Measurements from ENCODE around the gene MISFA. TPM values are rescaled to one million over a fixed set of nuclear protein-coding genes. Genes with fewer than 3 reads are reported as not detected.
A peak's percentile ranks its signal among the peaks of the same experiment; 100 is the strongest.
"Not testable (repeated sequence)": the region's sequence is repeated elsewhere in the genome, so short reads cannot be mapped to it uniquely, and the experiment has no call there.

The MISFA gene
- total RNA-seq, 1 donor from 2014 or later, result 6.4 TPM

DNA sequence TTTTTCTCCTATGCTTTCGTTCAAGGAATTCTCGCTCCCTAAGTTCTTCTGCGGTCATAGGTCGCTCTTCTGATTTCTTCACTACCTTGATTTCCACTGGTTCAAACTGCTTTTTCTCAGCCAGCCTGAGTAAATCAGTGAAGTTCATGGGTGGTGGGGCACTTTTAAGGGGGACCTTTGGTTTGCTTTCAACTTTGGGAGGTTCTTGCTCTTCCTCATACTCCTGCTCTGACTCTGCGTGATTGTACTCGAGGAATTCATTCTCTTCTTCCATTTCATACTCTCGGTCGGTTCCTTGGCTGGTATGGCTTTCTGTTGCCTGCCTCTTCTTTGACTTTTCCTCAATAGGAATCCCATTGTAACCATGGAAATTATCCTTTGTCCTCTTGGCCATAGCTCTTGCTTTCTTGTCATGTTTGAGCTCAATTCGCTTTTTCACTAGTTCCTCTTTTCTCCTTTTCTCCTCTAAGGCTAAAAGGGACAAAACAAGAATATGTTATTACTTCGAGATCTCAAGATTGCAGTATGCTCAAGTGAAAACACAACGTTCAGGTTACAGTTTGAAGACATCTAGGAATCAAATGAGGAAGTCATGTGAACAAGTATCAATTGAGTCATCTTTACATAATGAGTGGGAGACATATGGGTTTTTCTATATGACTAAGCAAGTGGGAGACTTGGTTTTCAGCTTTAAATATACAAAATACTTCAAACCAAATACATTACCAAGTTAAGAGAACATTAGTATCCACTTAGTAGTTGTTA is 16.2 kb downstream of the MISFA start:
- no peak for DNase-seq (ENCODE audit: low spot score)
- intact Hi-C loops (cut with DNase I), result no loop called here

GRCh38 chr11:18617688-18618341 is 18.2 kb downstream of the MISFA start:
- no peak for DNase-seq (ENCODE audit: low spot score)
- intact Hi-C loops (cut with DNase I), result no loop called here

DNA sequence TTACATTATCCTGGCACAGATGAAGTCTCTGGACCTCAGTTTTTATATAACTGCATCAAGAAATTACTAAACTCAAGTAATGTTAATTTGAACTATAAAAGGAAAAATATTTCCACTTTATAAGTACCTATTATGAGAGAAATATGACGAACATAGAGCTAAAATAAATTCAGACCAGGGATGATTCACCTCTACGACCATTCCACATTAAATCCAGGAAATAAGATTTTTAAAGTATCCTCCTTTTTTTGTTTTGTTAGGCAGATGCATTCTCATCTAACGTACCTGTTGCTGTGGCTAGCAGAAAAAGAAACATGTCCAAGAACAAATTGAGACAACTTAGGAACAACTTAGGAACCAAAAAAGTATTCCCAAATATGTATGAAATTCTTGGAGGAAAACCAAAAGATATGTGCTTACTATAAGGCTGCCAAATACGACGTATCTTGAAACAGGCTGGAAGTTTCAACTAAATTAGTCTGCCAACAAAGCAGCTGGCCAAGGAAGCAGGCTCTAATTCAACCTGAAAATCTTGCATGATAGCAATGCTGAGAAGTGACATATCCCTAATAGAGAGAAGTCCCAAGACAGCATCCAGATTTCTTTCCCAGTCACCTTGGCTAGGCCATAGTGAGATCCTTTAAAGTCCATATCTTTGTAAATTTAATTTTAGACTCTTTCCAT is 18.9 kb downstream of the MISFA start:
- no peak for DNase-seq (ENCODE audit: low spot score)
- intact Hi-C loops (cut with DNase I), result no loop called here

GRCh38 chr11:18623707-18624106 is 24.1 kb downstream of the MISFA start:
- intact Hi-C loops (cut with DNase I), result no loop called here

DNA sequence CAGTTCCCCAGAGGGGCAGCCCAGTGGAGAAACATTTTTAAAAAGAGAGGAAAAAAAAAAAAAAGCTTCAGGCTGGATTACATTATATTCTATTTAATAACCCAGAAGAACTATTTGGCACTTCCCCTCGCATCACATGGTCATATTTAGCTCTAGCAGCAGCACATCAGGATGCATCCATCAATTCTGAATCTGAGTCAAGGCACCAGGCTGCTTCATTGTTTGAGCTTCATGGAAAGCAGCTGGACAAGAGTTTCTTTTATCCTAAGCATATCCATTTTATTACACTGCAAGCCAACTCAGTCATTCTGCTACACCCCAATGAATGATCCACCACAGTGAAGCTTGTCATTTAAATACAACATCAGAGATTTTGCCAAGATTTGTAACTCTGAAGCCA is 24.6 kb downstream of the MISFA start:
- no peak for DNase-seq (ENCODE audit: low spot score)
- intact Hi-C loops (cut with DNase I), result no loop called here

More at GRCh38 chr11:18623707-18624106, 24.1 kb downstream of the MISFA start:
- DNase-seq (ENCODE audit: low spot score), result no peak

GRCh38 chr11:18632841-18633240 is 33.3 kb downstream of the MISFA start:
- intact Hi-C loops (cut with DNase I), result loop anchor here (10.0 kb wide), 1 partner anchor 108 kb away; the partner anchor contains the start of gene TSG101
- no peak for DNase-seq (ENCODE audit: low spot score)

GRCh38 chr11:18633256-18634139 is 33.9 kb downstream of the MISFA start:
- intact Hi-C loops (cut with DNase I), result loop anchor here (1.0 to 10.0 kb wide), 4 partner anchors 45 to 311 kb away; partner anchors contain the start of genes GTF2H1, HPS5, TMEM86A and TSG101
- DNase-seq (ENCODE audit: low spot score), result no peak

DNA sequence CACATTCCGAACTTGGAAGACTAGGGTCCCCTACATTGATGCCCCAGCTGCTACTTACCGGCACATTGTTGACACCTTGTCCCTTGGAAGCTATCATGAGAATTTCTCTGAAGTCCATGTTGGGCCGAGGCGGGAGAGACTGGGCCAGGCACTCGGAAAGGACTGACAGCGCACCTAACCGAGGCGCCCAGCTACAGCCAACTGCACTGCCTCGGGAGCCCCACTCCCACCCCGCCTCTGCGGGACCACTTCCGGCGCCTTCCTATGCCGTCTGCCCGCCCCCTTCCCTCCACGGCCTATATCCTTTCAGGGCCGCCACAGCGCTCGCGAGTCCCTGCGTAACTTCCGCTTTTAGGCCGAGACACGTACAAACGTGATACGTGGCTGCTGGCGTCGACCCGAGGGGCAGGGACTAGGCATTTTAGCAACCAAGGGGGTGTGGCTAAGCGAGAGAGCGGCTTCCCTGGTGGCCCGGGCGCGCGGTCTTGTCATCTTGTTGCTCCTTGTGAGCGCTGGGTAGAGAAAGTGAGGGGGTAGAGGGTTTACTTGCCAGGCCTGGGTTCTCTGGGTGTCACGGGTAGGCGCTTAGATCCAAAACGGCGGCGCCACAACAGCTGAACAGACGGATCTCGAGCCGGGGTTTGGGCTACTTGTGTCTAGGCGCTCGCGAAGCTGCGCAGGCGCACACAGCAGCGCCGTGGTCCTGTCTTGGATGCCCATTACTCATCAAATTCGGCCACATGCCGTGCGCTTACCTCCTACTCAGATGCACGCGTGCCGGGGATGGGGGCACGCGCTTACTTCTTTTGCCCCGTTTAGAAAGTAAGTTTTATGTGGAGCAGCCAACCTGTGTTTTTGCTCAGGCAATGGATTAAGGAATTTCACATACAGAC is 34.8 kb downstream of the MISFA start, which contains the start of gene SPTY2D1:
SPTY2D1 (minus strand) TSS at position 203 of the 893 bp plus-strand sequence; CDS start at position 118, 85 bp downstream.
- peak; percentile 100 for DNase-seq (ENCODE audit: low spot score)
- intact Hi-C loops (cut with DNase I), result loop anchor here (1.0 to 10.0 kb wide), 4 partner anchors 46 to 312 kb away; partner anchors contain the start of genes GTF2H1, HPS5, TMEM86A and TSG101

DNA sequence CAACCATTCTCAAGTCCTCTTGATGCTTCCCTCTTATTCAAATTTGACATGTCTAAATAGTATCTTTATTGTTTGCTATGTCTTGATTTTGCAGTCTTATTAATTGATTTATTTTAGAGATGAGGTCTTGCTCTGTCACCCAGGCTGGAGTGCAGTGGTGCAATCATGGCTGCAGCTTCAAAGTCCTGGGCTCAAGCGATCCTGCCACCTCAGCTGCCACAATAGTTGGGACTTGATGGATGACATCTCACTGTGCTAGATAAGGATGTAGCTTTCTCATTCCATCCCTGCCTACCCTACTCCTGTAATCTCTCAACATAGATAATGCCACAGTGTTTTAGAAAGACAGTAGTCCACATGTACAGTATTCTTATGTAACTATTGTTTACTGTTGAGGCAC is 42.1 kb downstream of the MISFA start:
- intact Hi-C loops (cut with DNase I), result no loop called here
- no peak for DNase-seq (ENCODE audit: low spot score)

DNA sequence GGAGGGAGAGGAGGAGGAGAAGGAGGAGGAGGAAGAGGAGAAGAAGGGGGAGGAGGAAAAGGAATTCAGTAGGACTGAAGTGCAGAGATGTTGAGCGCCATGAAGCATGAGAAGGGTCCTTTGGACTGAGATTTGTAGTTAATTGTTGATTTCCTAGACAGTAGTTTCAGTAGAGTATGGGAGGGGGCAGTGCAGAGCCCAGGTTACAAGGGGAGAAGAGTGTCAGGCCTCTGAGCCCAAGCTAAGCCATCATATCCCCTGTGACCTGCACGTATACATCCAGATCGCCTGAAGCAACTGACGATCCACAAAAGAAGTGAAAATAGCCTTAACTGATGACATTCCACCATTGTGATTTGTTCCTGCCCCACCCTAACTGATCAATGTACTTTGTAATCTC is 43.4 kb downstream of the MISFA start:
- intact Hi-C loops (cut with DNase I), result not testable (repeated sequence)

DNA sequence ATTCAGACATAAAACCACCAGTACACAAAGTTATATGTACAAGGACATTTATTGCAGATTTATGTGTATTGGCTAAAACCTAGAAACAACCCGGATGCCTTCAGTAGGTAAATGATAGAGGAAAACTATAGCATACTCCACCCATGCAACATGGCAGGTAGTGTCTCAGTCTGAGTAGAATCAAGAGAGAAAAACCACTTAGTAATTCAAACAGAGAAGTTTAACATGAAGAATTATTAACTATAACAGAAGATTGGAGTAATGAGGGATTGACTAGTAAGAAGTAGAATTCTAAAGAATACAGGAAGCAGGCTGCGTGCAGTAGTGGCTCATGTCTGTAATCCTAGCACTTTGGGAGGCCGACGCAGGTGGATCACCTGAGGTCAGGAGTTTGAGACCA is 50.8 kb downstream of the MISFA start:
- DNase-seq (ENCODE audit: low spot score), result no peak
- intact Hi-C loops (cut with DNase I), result no loop called here

More for the DNA sequence above, 43.4 kb downstream of the MISFA start:
- DNase-seq (ENCODE audit: low spot score), result not testable (repeated sequence)

DNA sequence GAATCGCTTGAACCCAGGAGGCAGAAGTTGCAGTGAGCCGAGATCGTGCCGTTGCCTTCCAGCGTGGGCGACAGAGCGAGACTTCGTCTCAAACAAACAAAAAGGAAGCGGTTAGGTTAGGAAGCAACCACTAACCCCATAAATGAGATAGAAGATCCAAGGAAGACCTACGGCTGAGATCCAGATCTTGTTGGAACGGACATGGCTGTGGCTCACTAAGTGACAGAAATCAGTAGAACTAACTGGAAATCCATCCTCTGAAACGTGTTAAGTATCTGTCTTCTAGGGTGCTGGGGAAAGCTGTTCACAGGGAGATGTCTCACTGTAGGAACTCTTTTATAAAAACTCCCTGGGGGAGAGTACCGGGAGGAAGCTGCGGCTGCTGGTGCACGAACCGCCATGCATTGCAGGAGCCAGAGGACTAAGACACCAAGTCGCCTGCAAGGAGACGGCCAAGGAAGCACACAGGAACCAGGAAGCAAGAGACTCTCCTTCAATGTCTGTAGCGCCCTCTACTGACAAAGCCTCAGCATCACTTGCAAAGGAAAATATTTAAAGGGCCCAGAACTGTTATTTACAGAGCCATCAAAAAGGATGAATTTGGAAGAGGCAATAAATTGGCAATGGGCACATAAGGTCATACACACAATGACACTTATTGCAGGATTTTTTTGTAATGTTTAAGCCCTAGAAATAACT is 51.4 kb downstream of the MISFA start:
- DNase-seq (ENCODE audit: low spot score), result no peak
- intact Hi-C loops (cut with DNase I), result no loop called here

Other genes with a start within 250 kb of the MISFA start
- 329 TPM for gene LDHA, start 205.2 kb upstream of the MISFA start, total RNA-seq
- 1.2 TPM for gene LDHC, start 187.5 kb upstream of the MISFA start, total RNA-seq
- not detected for gene LDHAL6A, start 143.9 kb upstream of the MISFA start, total RNA-seq
- 62.8 TPM for gene TSG101, start 72.8 kb upstream of the MISFA start, total RNA-seq
- 16.6 TPM for gene UEVLD, start 11.1 kb upstream of the MISFA start, total RNA-seq
- 9.8 TPM for gene SPTY2D1, start 34.6 kb downstream of the MISFA start, total RNA-seq
- gene TMEM86A, start 99.0 kb downstream of the MISFA start, total RNA-seq, result 2.6 TPM
- gene IGSF22, start 126.4 kb downstream of the MISFA start, total RNA-seq, result 1.1 TPM
- gene PTPN5, start 192.0 kb downstream of the MISFA start, total RNA-seq, result 3.8 TPM